GM10248 (cell line): ENCODE data around the gene MGST2.

ENCODE experiments used
- CTCF ChIA-PET: fragments of 300-600 bp; sonication (Branson Sonifier 250); formaldehyde crosslinking; extraction: SDS; loops from one replicate; lab custom pipeline; 2021; ENCODE audit warnings: antibody characterized with exemption; lab: Yijun Ruan, JAX
- POLR2A ChIA-PET: fragments of 350-650 bp; sonication (Branson Sonifier 250); formaldehyde crosslinking; extraction: SDS; loops from one replicate; lab custom pipeline; 2020; ENCODE audit warnings: antibody characterized with exemption; lab: Yijun Ruan, JAX
- DNase-seq: peaks from one replicate; pipeline ENCODE4 v3.0.0; 2012; ENCODE audit errors: extremely low spot score
- TF ChIP-seq, protein P1 (sequence below): IDR thresholded peaks from 2 replicates; pipeline ENCODE4 v1.5.1; 2012; ENCODE audit warnings: mild to moderate bottlenecking, low read depth; ENCODE audit errors: extremely low read depth, missing control alignments, control extremely low read depth

MGST2 gene

DNA sequence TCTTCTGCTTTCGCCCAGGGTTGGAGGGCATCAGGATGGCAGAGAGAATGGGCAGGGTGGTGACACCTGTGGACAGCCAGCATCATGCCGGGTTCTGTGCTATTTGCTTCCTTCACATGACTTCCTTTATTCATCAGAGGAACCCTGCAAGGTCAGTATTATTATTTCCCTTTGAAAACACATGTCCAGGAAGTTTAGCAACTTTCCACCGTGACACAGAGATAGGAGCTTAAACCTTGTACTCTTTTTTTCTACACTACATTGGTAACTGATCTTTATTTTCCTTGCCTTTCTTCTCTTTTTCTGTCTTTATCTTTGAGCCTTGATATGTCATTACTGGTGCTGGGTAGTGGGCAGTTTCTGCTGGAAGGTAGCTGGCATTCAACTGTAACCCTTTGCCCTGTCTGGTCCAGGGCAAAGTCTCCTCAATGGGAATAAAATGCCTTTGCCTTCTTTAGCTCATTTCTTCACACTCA lies 5.0 kb upstream of the MGST2 start:
- POLR2A ChIA-PET: no interaction called here
- TF ChIP-seq, protein P1, sequence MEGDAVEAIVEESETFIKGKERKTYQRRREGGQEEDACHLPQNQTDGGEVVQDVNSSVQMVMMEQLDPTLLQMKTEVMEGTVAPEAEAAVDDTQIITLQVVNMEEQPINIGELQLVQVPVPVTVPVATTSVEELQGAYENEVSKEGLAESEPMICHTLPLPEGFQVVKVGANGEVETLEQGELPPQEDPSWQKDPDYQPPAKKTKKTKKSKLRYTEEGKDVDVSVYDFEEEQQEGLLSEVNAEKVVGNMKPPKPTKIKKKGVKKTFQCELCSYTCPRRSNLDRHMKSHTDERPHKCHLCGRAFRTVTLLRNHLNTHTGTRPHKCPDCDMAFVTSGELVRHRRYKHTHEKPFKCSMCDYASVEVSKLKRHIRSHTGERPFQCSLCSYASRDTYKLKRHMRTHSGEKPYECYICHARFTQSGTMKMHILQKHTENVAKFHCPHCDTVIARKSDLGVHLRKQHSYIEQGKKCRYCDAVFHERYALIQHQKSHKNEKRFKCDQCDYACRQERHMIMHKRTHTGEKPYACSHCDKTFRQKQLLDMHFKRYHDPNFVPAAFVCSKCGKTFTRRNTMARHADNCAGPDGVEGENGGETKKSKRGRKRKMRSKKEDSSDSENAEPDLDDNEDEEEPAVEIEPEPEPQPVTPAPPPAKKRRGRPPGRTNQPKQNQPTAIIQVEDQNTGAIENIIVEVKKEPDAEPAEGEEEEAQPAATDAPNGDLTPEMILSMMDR: no peak
- DNase-seq: no peak
- CTCF ChIA-PET: interaction anchor here (1.0 to 12.1 kb wide), 3 partner anchors 8 to 57 kb away, joined by 4 to 176 read pairs (median 7); partner anchors contain the start of gene MGST2

DNA sequence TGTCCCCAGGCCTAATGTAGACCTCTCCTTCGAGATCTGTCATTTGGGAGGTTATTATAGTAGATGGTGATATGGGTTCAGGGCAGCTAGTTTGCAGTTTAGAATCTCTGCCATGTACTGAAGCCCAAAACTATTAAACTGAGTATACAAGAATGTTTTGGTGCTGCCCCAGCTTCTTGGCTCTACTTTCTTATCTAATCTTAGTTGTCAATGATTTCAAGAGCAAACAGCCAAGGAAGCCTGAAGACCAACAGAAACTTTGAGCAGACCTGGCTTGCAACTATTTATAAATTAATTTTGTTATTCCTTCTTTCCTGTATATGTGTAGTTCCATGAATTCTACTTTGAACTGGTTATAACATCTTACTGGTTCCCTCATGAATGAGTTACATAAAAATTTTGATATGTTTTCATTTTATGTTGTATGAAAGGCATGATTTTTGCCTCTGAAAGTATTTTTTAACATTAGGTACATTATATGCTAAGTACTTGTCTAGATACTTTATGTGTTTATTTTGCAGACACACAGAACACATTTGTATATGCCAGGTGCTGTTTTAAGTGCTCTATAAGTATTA lies 2.0 kb upstream of the MGST2 start:
- ChIA-PET CTCF (interaction anchor here (14.3 kb wide), 1 partner anchor 8 kb away, joined by 176 read pairs; no protein-coding TSS in a partner anchor), POLR2A (no interaction called here)
- DNase-seq: no peak
- TF ChIP-seq, protein P1: no peak

DNA sequence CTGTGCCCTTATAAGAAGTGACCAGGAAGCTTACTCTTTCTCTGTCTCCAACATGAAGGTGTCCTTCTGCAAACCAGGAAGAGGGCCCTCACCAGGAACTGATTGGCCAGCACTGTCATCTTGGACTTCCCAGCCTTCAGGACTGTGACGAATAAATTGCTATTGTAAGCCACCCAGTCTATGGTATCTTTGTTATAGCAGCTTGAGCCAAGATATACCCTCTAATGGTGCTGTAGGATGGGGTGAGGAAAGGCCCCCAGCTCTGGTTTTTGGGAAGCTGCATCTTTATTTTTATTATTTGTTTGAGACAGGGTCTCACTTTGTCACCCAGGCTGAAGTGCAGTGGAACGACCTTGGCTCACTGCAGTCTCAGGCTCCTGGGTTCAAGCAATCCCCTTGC lies 1.2 kb upstream of the MGST2 start:
- ChIA-PET POLR2A (no interaction called here), CTCF (interaction anchor here (14.3 kb wide), 1 partner anchor 9 kb away, joined by 176 read pairs; no protein-coding TSS in a partner anchor)
- DNase-seq: no peak
- TF ChIP-seq, protein P1: no peak

DNA sequence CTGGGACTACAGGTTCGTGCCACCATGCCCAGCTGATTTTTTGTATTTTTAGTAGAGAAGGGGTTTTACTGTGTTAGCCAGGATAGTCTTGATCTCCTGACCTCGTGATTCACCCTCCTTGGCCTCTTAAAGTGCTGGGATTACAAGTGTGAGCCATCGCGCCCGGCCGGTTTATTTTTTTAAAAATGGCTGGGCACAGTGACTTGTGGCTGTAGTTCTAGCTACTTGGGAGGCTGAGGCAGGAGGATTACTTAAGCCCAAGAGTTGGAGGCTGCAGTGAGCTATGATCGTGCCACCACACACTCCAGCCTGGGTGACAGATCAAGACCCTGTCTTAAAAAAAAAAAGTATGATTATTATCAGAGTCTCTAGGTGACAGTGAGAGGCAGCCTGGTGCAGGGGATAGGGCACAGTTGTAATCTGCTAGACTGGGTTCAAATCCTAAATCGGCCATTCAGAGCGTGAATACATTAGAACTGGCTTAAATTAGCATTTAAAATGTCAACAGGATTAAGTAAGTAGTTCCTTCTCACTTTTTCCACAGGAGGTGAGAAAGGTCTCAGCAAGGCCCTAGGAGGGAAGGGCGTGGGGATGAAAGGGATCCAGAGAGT lies 435 bp upstream of the MGST2 start:
- DNase-seq: no peak
- TF ChIP-seq, protein P1: no peak
- CTCF ChIA-PET: interaction anchor here (0.8 to 14.3 kb wide), 6 partner anchors 10 to 1642 kb away, joined by 3 to 176 read pairs (median 3); no protein-coding TSS in a partner anchor
- POLR2A ChIA-PET: no interaction called here

DNA sequence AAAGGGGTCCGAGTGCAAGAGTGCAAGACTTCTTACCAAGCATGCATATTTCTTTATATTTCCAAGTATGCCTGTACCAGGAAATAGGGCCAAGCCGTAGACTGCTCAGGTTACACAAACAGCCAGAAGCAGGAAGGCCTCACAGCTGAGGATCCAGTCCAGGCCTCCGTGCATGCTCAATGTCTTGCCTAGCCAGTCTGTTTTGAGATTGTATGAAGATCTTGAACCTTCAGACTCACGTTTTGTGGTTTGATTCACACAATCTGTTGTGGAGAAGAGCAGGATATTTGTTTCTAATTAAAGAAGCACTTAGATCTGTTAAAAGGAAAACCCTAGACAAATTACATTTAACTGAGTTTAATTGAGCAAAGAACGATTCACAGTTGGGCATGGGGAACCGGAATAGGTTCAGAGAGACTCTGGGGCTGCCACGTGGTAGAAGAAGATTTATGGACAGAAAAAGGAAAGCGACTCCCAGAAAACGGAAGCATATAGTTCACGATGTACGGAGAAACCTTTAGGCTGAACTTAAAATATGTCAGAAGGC lies 1.2 kb downstream of the MGST2 start:
- CTCF ChIA-PET: interaction anchor here (0.8 to 14.3 kb wide), 4 partner anchors 11 to 557 kb away, joined by 3 to 176 read pairs (median 6); partner anchors contain the start of gene SETD7
- TF ChIP-seq, protein P1: no peak
- no peak for DNase-seq

DNA sequence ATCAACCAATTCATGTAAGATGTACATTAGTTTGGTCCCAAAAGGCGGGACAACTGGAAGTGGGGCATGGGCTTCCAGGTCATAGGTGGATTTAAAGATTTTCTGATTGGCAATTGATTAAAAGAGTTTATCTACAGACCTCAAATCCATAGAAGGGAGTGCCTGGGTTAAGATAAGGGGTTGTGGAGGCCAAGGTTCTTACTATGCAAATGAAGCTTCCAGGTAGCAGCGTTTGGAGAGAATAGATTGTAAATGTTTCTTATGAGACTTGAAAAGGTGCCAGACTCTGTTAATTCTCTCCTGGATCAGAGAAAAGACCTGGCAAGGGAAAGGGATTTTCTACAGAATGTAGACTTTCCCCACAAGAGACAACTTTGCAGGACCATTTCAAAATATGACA lies 2.4 kb downstream of the MGST2 start:
- TF ChIP-seq, protein P1: no peak
- no peak for DNase-seq
- ChIA-PET CTCF (interaction anchor here (14.3 kb wide), 1 partner anchor 12 kb away, joined by 176 read pairs; no protein-coding TSS in a partner anchor), POLR2A (no interaction called here)

More for the DNA sequence above, 1.2 kb downstream of the MGST2 start:
- POLR2A ChIA-PET: no interaction called here
